H9 (cell line): Measurements from ENCODE around the gene GMPR. TPM values are rescaled to one million over a fixed set of nuclear protein-coding genes. Genes with fewer than 3 reads are reported as not detected.
A peak's percentile ranks its signal among the peaks of the same experiment; 100 is the strongest.

Source experiments
- DNase-seq: peaks from one replicate; pipeline ENCODE4 v3.0.0-alpha.2; 2017
- H2AFZ ChIP-seq: one replicate; pipeline ENCODE4 v1.6.1; 2013; ENCODE audit warnings: mild to moderate bottlenecking, low read length, control low read depth, moderate library complexity
- H2AK5ac ChIP-seq: 2 replicates; pipeline ENCODE4 v1.6.1; 2013; ENCODE audit warnings: low read length, control low read depth, mixed read lengths; ENCODE audit not compliant: insufficient read length
- H2BK120ac ChIP-seq: one replicate; pipeline ENCODE4 v1.6.1; 2013; ENCODE audit warnings: low read depth, mild to moderate bottlenecking, low read length, control low read depth, inconsistent platforms; ENCODE audit not compliant: poor library complexity, severe bottlenecking
- H2BK12ac ChIP-seq: 2 replicates; pipeline ENCODE4 v1.6.1; 2013; ENCODE audit warnings: low read length, control low read depth, mixed read lengths, low read depth; ENCODE audit not compliant: insufficient read length
- H2BK15ac ChIP-seq: 2 replicates; pipeline ENCODE4 v1.6.1; 2013; ENCODE audit warnings: low read depth, low read length, control low read depth
- H2BK20ac ChIP-seq: one replicate; pipeline ENCODE4 v1.6.1; 2013; ENCODE audit warnings: low read depth, mild to moderate bottlenecking, low read length, control low read depth, inconsistent platforms; ENCODE audit not compliant: poor library complexity, severe bottlenecking
- H2BK5ac ChIP-seq: 2 replicates; pipeline ENCODE4 v1.6.1; 2013; ENCODE audit warnings: low read length, control low read depth, mixed read lengths; ENCODE audit not compliant: insufficient read length
- H3K14ac ChIP-seq: 2 replicates; pipeline ENCODE4 v1.6.1; 2013; ENCODE audit warnings: low read length, control low read depth; ENCODE audit not compliant: insufficient read depth
- H3K18ac ChIP-seq: 2 replicates; pipeline ENCODE4 v1.6.1; 2013; ENCODE audit warnings: low read depth, mild to moderate bottlenecking, mixed read lengths, low read length, control low read depth; ENCODE audit not compliant: insufficient read length
- H3K23ac ChIP-seq: 2 replicates; pipeline ENCODE4 v1.6.1; 2013; ENCODE audit warnings: low read length, control low read depth, mixed read lengths, low read depth; ENCODE audit not compliant: insufficient read length
- H3K23me2 ChIP-seq: 2 replicates; pipeline ENCODE4 v1.6.1; 2013; ENCODE audit warnings: low read depth, mild to moderate bottlenecking, mixed read lengths, low read length, control low read depth; ENCODE audit not compliant: insufficient read length, poor library complexity, severe bottlenecking
- H3K27ac ChIP-seq: 2 replicates; pipeline ENCODE4 v1.5.1; 2013; ENCODE audit warnings: low read length, control low read depth, mixed read lengths, low read depth; ENCODE audit not compliant: insufficient read length
- H3K27me3 ChIP-seq: 2 replicates; pipeline ENCODE4 v1.6.1; 2013; ENCODE audit warnings: low read length, control low read depth, inconsistent platforms; ENCODE audit not compliant: insufficient read depth
- H3K4ac ChIP-seq: 2 replicates; pipeline ENCODE4 v1.6.1; 2013; ENCODE audit warnings: low read depth, mild to moderate bottlenecking, control low read depth, inconsistent platforms, low read length, moderate library complexity
- H3K4me1 ChIP-seq: 2 replicates; pipeline ENCODE4 v1.6.1; 2013; ENCODE audit warnings: low read length, control low read depth, inconsistent platforms; ENCODE audit not compliant: insufficient read depth
- H3K4me2 ChIP-seq: 2 replicates; pipeline ENCODE4 v1.6.1; 2013; ENCODE audit warnings: low read length, control low read depth, mixed read lengths; ENCODE audit not compliant: insufficient read length, insufficient read depth
- H3K56ac ChIP-seq: 2 replicates; pipeline ENCODE4 v1.6.1; 2013; ENCODE audit warnings: low read depth, mild to moderate bottlenecking, mixed read lengths, low read length, control low read depth; ENCODE audit not compliant: insufficient read length
- H3K79me1 ChIP-seq: 2 replicates; pipeline ENCODE4 v1.6.1; 2013; ENCODE audit warnings: low read depth, mild to moderate bottlenecking, moderate library complexity, low read length, control low read depth, inconsistent platforms; ENCODE audit not compliant: insufficient read depth, poor library complexity, severe bottlenecking
- H3K79me2 ChIP-seq: 2 replicates; pipeline ENCODE4 v1.6.1; 2013; ENCODE audit warnings: low read length, control low read depth, inconsistent platforms; ENCODE audit not compliant: insufficient read depth
- H3K9ac ChIP-seq: 2 replicates; pipeline ENCODE4 v1.6.1; 2013; ENCODE audit warnings: low read length, control low read depth, mixed read lengths; ENCODE audit not compliant: insufficient read length; ENCODE audit errors: extremely low read depth
- H3K9me3 ChIP-seq: one replicate; pipeline ENCODE4 v1.6.1; 2013; ENCODE audit warnings: low read depth, low read length, inconsistent platforms; ENCODE audit not compliant: control insufficient read depth
- H3T11ph ChIP-seq: one replicate; pipeline ENCODE4 v1.6.1; 2013; ENCODE audit warnings: mild to moderate bottlenecking, low read length, control low read depth, inconsistent platforms
- H4K20me1 ChIP-seq: one replicate; pipeline ENCODE4 v1.6.1; 2013; ENCODE audit not compliant: control insufficient read depth, insufficient read length, insufficient read depth
- H4K5ac ChIP-seq: 2 replicates; pipeline ENCODE4 v1.6.1; 2013; ENCODE audit warnings: low read depth, mild to moderate bottlenecking, mixed read lengths, low read length, control low read depth; ENCODE audit not compliant: insufficient read length
- H4K8ac ChIP-seq: replicated peaks from 2 replicates; pipeline ENCODE4 v1.6.1; 2013; ENCODE audit warnings: low read length, control low read depth, mixed read lengths, low read depth; ENCODE audit not compliant: insufficient read length
- H4K91ac ChIP-seq: 2 replicates; pipeline ENCODE4 v1.6.1; 2013; ENCODE audit warnings: low read depth, mild to moderate bottlenecking, moderate library complexity, mixed read lengths, low read length, control low read depth; ENCODE audit not compliant: insufficient read length
- H3K27ac Mint-ChIP-seq, 3 experiments: 2 replicates in 2 of 3; 3 replicates in 1 of 3; pipeline ENCODE4 v1.8.0; 2020 to 2021; ENCODE audit warnings: mixed read lengths in 3 of 3, mild to moderate bottlenecking in 1 of 3, moderate library complexity in 1 of 3
- H3K27me3 Mint-ChIP-seq: 2 replicates; pipeline ENCODE4 v1.8.0; 2021; ENCODE audit warnings: low read depth, mild to moderate bottlenecking, moderate library complexity, mixed read lengths
- H3K36me3 Mint-ChIP-seq, 3 experiments: 2 replicates in 2 of 3; 3 replicates in 1 of 3; pipeline ENCODE4 v1.8.0; 2020 to 2021; ENCODE audit warnings: low read depth in 3 of 3, mixed read lengths in 3 of 3; ENCODE audit not compliant: insufficient read depth in 1 of 3
- H3K4me1 Mint-ChIP-seq, 2 experiments: 2 replicates each; pipeline ENCODE4 v1.8.0; 2020; ENCODE audit warnings: mixed read lengths in 2 of 2
- H3K4me3 Mint-ChIP-seq, 2 experiments: 2 replicates in 1 of 2; 3 replicates in 1 of 2; pipeline ENCODE4 v1.8.0; 2020 to 2021; ENCODE audit warnings: mild to moderate bottlenecking in 2 of 2, mixed read lengths in 2 of 2, moderate library complexity in 1 of 2
- H3K9me3 Mint-ChIP-seq, 2 experiments: 2 replicates in 1 of 2; 3 replicates in 1 of 2; pipeline ENCODE4 v1.8.0; 2020; ENCODE audit warnings: mild to moderate bottlenecking in 2 of 2, mixed read lengths in 2 of 2, moderate library complexity in 1 of 2
- CTCF ChIP-seq: fragments of 200-600 bp; sonication (generic); conservative IDR thresholded peaks from 3 replicates; pipeline ENCODE4 v1.8.0; 2021; ENCODE audit warnings: antibody characterized with exemption, mild to moderate bottlenecking
- WGBS: extraction: QIAGEN DNeasy Blood & Tissue Kit; methylation state at CpG from one replicate; pipeline ENCODE4 v1.1.7; 2013; ENCODE audit warnings: missing lambda C conversion rate, low lambda C conversion rate, mixed read lengths; ENCODE audit not compliant: insufficient read length; ENCODE audit errors: extremely low coverage; 5-methylcytosine and 5-hydroxymethylcytosine counted together
- total RNA-seq: library from RNA; stranded (reverse); gene quantifications from 2 replicates; pipeline ENCODE4 v1.2.1, GENCODE V29; 2021

GMPR gene
- total RNA-seq, 1 experiment from 2014 or later = 0.70 TPM

DNA sequence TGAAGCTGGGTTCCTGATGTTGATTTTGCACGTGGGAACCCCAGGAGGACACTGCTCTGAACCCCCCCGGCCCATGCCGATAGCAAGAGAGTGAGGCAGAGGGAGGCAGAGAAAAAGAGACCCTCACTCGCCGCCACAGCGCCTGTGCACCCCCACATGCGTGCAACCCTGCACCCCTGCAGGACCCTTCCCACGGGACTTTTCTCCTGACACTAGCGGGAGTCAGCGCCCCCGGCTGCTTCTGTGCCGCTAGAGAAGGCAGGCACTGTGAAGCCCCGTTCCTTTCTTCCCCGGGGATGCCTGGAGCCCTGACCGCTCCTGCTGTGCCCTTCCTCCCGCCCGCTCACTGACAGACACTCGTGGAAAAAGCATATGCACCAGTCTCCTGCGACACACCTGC, 67.4 kb downstream of the GMPR start:
- H2AFZ ChIP-seq = no peak overlapping the region
- H3K4me3 Mint-ChIP-seq = peak overlapping the region in 1 of 2 experiments; percentile 73; a peak in 3 of 5 replicates
- H3K9me3 ChIP-seq = no peaks in the 10 kb centered on the region
- DNase-seq = no peak
- no peaks in the 10 kb centered on the region for H3K9me3 Mint-ChIP-seq
- TF ChIP-seq CTCF = no peak
- no peak overlapping the region for H3K27ac ChIP-seq
- no peak overlapping the region for H2BK12ac ChIP-seq
- no peaks in the 10 kb centered on the region for H3K79me2 ChIP-seq
- H3K27me3 ChIP-seq = peaks cover 2% of the 10 kb centered on the region; the same call in 1 of the 2 replicates
- H3K36me3 Mint-ChIP-seq = no peaks in the 10 kb centered on the region
- H3T11ph ChIP-seq = no peak overlapping the region
- no peak overlapping the region for H4K8ac ChIP-seq
- H2BK20ac ChIP-seq = no peak overlapping the region
- H2BK15ac ChIP-seq = no peak overlapping the region
- H4K5ac ChIP-seq = no peak overlapping the region
- H2BK120ac ChIP-seq = no peak overlapping the region
- H3K27ac Mint-ChIP-seq = no peak overlapping the region
- no peak overlapping the region for H2AK5ac ChIP-seq
- H3K4me1 ChIP-seq = peaks cover 2% of the 10 kb centered on the region; the same call in 1 of the 2 replicates
- H3K9ac ChIP-seq = no peak overlapping the region
- peak overlapping the region; percentile 93 for H3K4me2 ChIP-seq
- H3K79me1 ChIP-seq = no peaks in the 10 kb centered on the region
- H3K23me2 ChIP-seq = peaks cover 3% of the 10 kb centered on the region
- H4K91ac ChIP-seq = no peak overlapping the region
- no peak overlapping the region for H3K18ac ChIP-seq
- no peak overlapping the region for H2BK5ac ChIP-seq
- H3K27me3 Mint-ChIP-seq = no peaks in the 10 kb centered on the region
- no peak overlapping the region for H3K56ac ChIP-seq
- WGBS = no CpG with 5 or more reads among the region's 19 CpGs
- peak overlapping the region; percentile 29 for H3K14ac ChIP-seq
- H3K4me1 Mint-ChIP-seq = peaks cover 26 to 46% of the 10 kb centered on the region in 2 experiments
- H3K23ac ChIP-seq = no peak overlapping the region
- H4K20me1 ChIP-seq = no peaks in the 10 kb centered on the region
- no peak overlapping the region for H3K4ac ChIP-seq
